ENCODE measurements around the gene NPAS3.

DNA sequence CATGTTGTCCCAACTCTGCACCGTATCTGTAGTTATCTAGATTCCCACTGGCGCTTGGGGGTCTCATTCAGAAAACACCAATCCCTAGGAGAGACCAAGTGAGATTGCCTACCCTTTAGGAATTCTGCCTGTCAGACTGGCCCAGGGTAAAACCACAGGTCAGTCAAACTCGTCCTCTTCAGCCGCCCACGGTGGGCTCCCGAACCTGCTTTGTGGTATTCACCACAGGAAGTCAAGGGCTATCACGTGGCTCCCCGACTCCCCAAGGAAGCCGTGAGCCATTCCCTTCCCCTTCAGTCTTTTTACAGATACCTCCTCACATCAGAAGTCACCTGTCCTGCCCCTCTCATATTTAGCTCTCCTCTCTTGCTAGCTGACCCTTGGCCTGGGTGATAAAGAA is 852.3 kb downstream of the NPAS3 start:
- TF ChIP-seq CTCF (IDR thresholded peaks at IDR 0.05) (no peak), POLR2A (IDR thresholded peaks at IDR 0.05) (no peak)
